Measurements from ENCODE around the gene ADGRL3.

DNA sequence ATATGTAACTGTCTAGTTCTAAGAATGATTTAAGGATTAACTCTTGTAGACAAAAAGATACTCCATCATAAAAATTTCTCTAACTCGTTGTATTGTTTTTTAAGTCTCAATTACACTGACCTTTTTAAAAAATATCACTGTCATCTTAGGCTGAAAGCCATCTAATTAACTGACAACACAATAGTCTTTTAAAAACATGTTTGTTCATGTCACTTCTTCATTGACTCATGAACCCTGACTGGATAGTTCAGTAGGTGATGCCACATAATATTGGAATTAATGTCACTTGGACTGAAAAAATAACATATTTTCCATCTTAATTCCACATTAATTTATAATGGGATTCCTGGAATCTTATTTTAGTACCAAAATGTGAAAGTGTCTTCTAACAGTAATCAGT lies 179.3 kb downstream of the ADGRL3 start:
- TF ChIP-seq, protein P1, sequence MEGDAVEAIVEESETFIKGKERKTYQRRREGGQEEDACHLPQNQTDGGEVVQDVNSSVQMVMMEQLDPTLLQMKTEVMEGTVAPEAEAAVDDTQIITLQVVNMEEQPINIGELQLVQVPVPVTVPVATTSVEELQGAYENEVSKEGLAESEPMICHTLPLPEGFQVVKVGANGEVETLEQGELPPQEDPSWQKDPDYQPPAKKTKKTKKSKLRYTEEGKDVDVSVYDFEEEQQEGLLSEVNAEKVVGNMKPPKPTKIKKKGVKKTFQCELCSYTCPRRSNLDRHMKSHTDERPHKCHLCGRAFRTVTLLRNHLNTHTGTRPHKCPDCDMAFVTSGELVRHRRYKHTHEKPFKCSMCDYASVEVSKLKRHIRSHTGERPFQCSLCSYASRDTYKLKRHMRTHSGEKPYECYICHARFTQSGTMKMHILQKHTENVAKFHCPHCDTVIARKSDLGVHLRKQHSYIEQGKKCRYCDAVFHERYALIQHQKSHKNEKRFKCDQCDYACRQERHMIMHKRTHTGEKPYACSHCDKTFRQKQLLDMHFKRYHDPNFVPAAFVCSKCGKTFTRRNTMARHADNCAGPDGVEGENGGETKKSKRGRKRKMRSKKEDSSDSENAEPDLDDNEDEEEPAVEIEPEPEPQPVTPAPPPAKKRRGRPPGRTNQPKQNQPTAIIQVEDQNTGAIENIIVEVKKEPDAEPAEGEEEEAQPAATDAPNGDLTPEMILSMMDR (IDR thresholded peaks at IDR 0.05; ENCODE audit: low read length): no peak
- no peak for TF ChIP-seq EZH2 (IDR thresholded peaks at IDR 0.05; ENCODE audit: borderline replicate concordance, low read length)

Measured in OCI-LY1 (cell line).